OCI-LY3 (cell line): ENCODE data around the gene OPA3.
A peak's percentile ranks its signal among the peaks of the same experiment; 100 is the strongest.

Experiments
- H2AFZ ChIP-seq: fragments of 200-600, 300-600 bp; shearing (Covaris generic); 2 replicates; pipeline ENCODE4 v1.6.0; 2014; ENCODE audit warnings: antibody characterized with exemption, low read depth, low read length
- H3K27ac ChIP-seq: fragments of 200-600, 300-600 bp; sonication (generic); 2 replicates; pipeline ENCODE4 v1.5.1; 2014; ENCODE audit warnings: mild to moderate bottlenecking, low read length, moderate library complexity, mixed read lengths
- H3K27me3 ChIP-seq: fragments of 200-600, 300-600 bp; sonication (generic); 2 replicates; pipeline ENCODE4 v1.6.1; 2014; ENCODE audit warnings: low read depth, low read length, mixed read lengths
- H3K36me3 ChIP-seq: fragments of 200-600, 300-600 bp; sonication (generic); replicated peaks from 2 replicates; pipeline ENCODE3; 2014; ENCODE audit warnings: low read depth, low read length, mixed read lengths
- H3K4me1 ChIP-seq: fragments of 300-600, 200-600 bp; sonication (generic); 2 replicates; pipeline ENCODE4 v1.6.1; 2014; ENCODE audit warnings: low read length, mixed read lengths
- H3K4me2 ChIP-seq: fragments of 200-600, 300-600 bp; sonication (generic); 2 replicates; pipeline ENCODE4 v1.6.1; 2014; ENCODE audit warnings: low read length, mixed read lengths
- H3K4me3 ChIP-seq: fragments of 300-600, 200-600 bp; sonication (generic); 2 replicates; pipeline ENCODE4 v1.5.1; 2014; ENCODE audit warnings: antibody characterized with exemption, mild to moderate bottlenecking, low read length, moderate library complexity
- H3K79me2 ChIP-seq: fragments of 300-600, 200-600 bp; shearing (Covaris generic); 2 replicates; pipeline ENCODE4 v1.6.1; 2014; ENCODE audit warnings: mild to moderate bottlenecking, low read length, mixed read lengths
- H3K9ac ChIP-seq: fragments of 300-600, 200-600 bp; shearing (Covaris generic); 2 replicates; pipeline ENCODE4 v1.6.0; 2014; ENCODE audit warnings: mild to moderate bottlenecking, low read length, moderate library complexity
- H3K9me3 ChIP-seq: fragments of 200-600, 300-600 bp; shearing (Covaris generic); 2 replicates; pipeline ENCODE4 v1.6.1; 2014; ENCODE audit warnings: low read length, mixed read lengths; ENCODE audit not compliant: insufficient read depth
- H4K20me1 ChIP-seq: fragments of 200-600, 300-600 bp; sonication (generic); 2 replicates; pipeline ENCODE4 v1.6.1; 2016; ENCODE audit warnings: low read length, mixed read lengths; ENCODE audit not compliant: insufficient read depth
- CTCF ChIP-seq: fragments of 200-600, 300-600 bp; sonication (generic); IDR thresholded peaks from 2 replicates; pipeline ENCODE4 v1.5.1; 2014; ENCODE audit warnings: antibody characterized with exemption, low read length, low read depth
- EZH2phosphoT487 ChIP-seq: fragments of 200-600 bp; shearing (Covaris generic); IDR thresholded peaks from 2 replicates; pipeline ENCODE4 v1.6.1; 2018; ENCODE audit warnings: antibody characterized with exemption, mixed run types, low read depth

The OPA3 gene

GRCh38 chr19:45509692-45510015 lies 74.9 kb downstream of the OPA3 start:
- Histone ChIP-seq H3K36me3 (peaks cover 25% of the 10 kb centered on the region), H4K20me1 (peaks cover 21% of the 10 kb centered on the region), H3K4me2 (peak overlapping the region; percentile 93), H3K9ac (peak overlapping the region; percentile 93), H2AFZ (no peak overlapping the region), H3K4me3 (peak overlapping the region; percentile 89), H3K27me3 (no peaks in the 10 kb centered on the region), H3K27ac (peak overlapping the region; percentile 86), H3K79me2 (peaks cover 78% of the 10 kb centered on the region), H3K4me1 (peaks cover 38% of the 10 kb centered on the region), H3K9me3 (no peaks in the 10 kb centered on the region)
- TF ChIP-seq EZH2phosphoT487, result no peak
- TF ChIP-seq CTCF, result no peak

GRCh38 chr19:45508861-45509691 lies 75.5 kb downstream of the OPA3 start:
- no peak for TF ChIP-seq CTCF
- no peak for TF ChIP-seq EZH2phosphoT487
- Histone ChIP-seq H3K27me3 (no peaks in the 10 kb centered on the region), H3K79me2 (peaks cover 72% of the 10 kb centered on the region), H4K20me1 (peaks cover 21% of the 10 kb centered on the region), H3K9ac (peak overlapping the region; percentile 93), H3K4me1 (peaks cover 32% of the 10 kb centered on the region), H2AFZ (no peak overlapping the region), H3K4me2 (peak overlapping the region; percentile 93), H3K9me3 (no peaks in the 10 kb centered on the region), H3K4me3 (peak overlapping the region; percentile 89), H3K36me3 (peaks cover 22% of the 10 kb centered on the region), H3K27ac (peak overlapping the region; percentile 86)

- Histone ChIP-seq H3K27me3 (no peaks in the 10 kb centered on the region), H3K9ac (peak overlapping the region; percentile 93), H3K4me1 (peaks cover 27% of the 10 kb centered on the region), H3K4me3 (peak overlapping the region; percentile 89), H3K4me2 (peak overlapping the region; percentile 93), H4K20me1 (peaks cover 16% of the 10 kb centered on the region), H3K9me3 (no peaks in the 10 kb centered on the region), H3K27ac (peak overlapping the region; percentile 86), H3K79me2 (peaks cover 66% of the 10 kb centered on the region), H2AFZ (no peak overlapping the region), H3K36me3 (peaks cover 17% of the 10 kb centered on the region)
- TF ChIP-seq CTCF (no peak), EZH2phosphoT487 (no peak)
These were observed 76.2 kb downstream of the OPA3 start for GRCh38 chr19:45508417-45508860.

GRCh38 chr19:45507872-45508416 lies 76.7 kb downstream of the OPA3 start:
- peaks cover 28% of the 10 kb centered on the region for H3K4me1 ChIP-seq
- H3K9ac ChIP-seq, result peak overlapping the region; percentile 93
- peaks cover 61% of the 10 kb centered on the region for H3K79me2 ChIP-seq

More at GRCh38 chr19:45507872-45508416, 76.7 kb downstream of the OPA3 start:
- H3K27me3 ChIP-seq, result no peaks in the 10 kb centered on the region
- peaks cover 16% of the 10 kb centered on the region for H3K36me3 ChIP-seq
- H4K20me1 ChIP-seq, result peaks cover 16% of the 10 kb centered on the region
- H3K4me3 ChIP-seq, result peak overlapping the region; percentile 89
- H3K27ac ChIP-seq, result peak overlapping the region; percentile 86
- no peak overlapping the region for H2AFZ ChIP-seq
- peak overlapping the region; percentile 93 for H3K4me2 ChIP-seq
- H3K9me3 ChIP-seq, result no peaks in the 10 kb centered on the region
- TF ChIP-seq CTCF (no peak), EZH2phosphoT487 (no peak)
